Lung (tissue), 12 donors: ENCODE measurements around the gene PTGDR. TPM values are rescaled to one million over a fixed set of nuclear protein-coding genes. Genes with fewer than 3 reads are reported as not detected.

Experiments used
- ATAC-seq: fragments of 200-7000 bp; cut with Tn5 transposase; one replicate; pipeline ENCODE4 v1.9.1; 2020; ENCODE audit warnings: moderate number of reproducible peaks; ENCODE audit not compliant: insufficient read depth, low FRiP score
- DNase-seq, 3 donors: peaks; one replicate each; pipeline ENCODE4 v3.0.0-alpha.2; 2013 to 2017
- H3K27ac ChIP-seq, 2 donors: one replicate each; pipeline ENCODE4 v1.5.1; 2013; ENCODE audit warnings: mild to moderate bottlenecking in 2 of 2, moderate library complexity in 2 of 2, control low read depth in 1 of 2, inconsistent platforms in 1 of 2, low read depth in 1 of 2, low read length in 1 of 2
- H3K27me3 ChIP-seq, 3 donors: one replicate each; pipeline ENCODE4 v1.5.1; 2013; ENCODE audit warnings: low read length in 2 of 3; ENCODE audit not compliant: control insufficient read depth in 3 of 3, insufficient read depth in 3 of 3
- H3K36me3 ChIP-seq, 4 donors: one replicate each; pipeline ENCODE4 v1.5.1; 2013; ENCODE audit warnings: low read length in 4 of 4, mild to moderate bottlenecking in 1 of 4, moderate library complexity in 1 of 4; ENCODE audit not compliant: control insufficient read depth in 4 of 4, insufficient read depth in 4 of 4
- H3K4me1 ChIP-seq, 5 donors: one replicate each; pipeline ENCODE4 v1.5.1; 2013; ENCODE audit warnings: low read length in 5 of 5, mild to moderate bottlenecking in 2 of 5, moderate library complexity in 1 of 5; ENCODE audit not compliant: control insufficient read depth in 5 of 5, insufficient read depth in 5 of 5
- H3K4me3 ChIP-seq: one replicate; pipeline ENCODE4 v1.5.1; 2013; ENCODE audit warnings: mild to moderate bottlenecking, control low read depth, moderate library complexity
- H3K9ac ChIP-seq, 2 donors: one replicate each; pipeline ENCODE4 v1.5.1; 2013; ENCODE audit warnings: low read length in 2 of 2, control low read depth in 1 of 2; ENCODE audit not compliant: insufficient read depth in 1 of 2
- H3K9me3 ChIP-seq, 4 donors: one replicate each; pipeline ENCODE4 v1.5.1; 2013; ENCODE audit warnings: low read length in 3 of 4, mild to moderate bottlenecking in 1 of 4, moderate library complexity in 1 of 4; ENCODE audit not compliant: control insufficient read depth in 4 of 4, insufficient read depth in 3 of 4
- CTCF ChIP-seq: IDR thresholded peaks from 2 replicates; pipeline ENCODE4 v1.5.1; 2012; ENCODE audit warnings: mild to moderate bottlenecking; ENCODE audit errors: control extremely low read depth, extremely low read depth
- WGBS, 2 donors: extraction: QIAGEN DNeasy Blood & Tissue Kit; methylation state at CpG; one replicate each; pipeline ENCODE4 v1.1.7; 2013; 5-methylcytosine and 5-hydroxymethylcytosine counted together
- polyA plus RNA-seq, 2 donors: library from polyadenylated mRNA; stranded (reverse); fragments of 200-250 nt; gene quantifications; one replicate each; pipeline ENCODE4 v1.2.1, GENCODE V29; 2013
- total RNA-seq, 2 donors: library from RNA; depleted of rRNA in 1 of 2; stranded (reverse); fragments of >200 nt in 1 of 2; gene quantifications; one replicate each; pipeline ENCODE4 v1.2.1, GENCODE V29; 2014 to 2021
- donor health status: control.
- donor health status: control.
- donor health status: Bipolar disorder and iron deficiency.
- donor health status: healthy.
- donor health status: DM: yes; HTN: yes; CAD: no.

PTGDR gene
- total and polyA plus RNA-seq, 4 donors: 0.31 to 1.7 (median 0.70) TPM

DNA sequence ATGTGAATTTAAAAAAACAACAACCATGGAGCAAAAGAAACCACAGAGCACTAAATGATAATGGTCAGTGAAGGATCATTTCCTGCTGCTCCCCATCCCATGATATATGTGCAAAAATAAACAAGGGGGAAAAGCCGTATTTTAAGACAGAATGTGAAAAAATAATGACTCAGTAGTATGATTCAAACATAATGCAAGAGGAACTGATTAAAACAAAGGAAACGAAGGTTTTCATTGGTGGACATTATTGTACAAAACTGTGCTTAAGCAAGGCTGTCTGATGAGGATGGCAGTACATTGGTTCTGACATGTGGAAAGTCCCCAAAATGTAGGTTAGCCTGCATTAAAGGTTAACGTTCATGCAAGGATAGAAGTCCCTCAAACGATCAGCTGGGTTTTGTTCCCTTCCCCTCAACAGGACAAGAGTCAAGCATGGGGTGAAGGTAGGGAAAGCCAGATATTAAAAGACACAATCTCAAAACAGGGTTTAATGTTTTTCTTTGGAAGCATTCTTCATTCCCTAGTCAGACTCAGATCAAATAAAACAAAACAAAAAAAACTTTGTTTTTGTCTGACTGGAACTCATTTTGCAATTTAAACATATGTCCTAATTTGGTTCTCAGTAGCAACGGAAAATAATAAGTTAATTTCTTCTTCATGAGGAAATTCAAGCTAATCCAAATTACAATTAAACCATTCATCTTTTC, 26.3 kb upstream of the PTGDR start:
- H3K4me1 ChIP-seq: no peaks in the 10 kb centered on the region
- no peaks in the 10 kb centered on the region for H3K36me3 ChIP-seq
- DNase-seq (no peak), ATAC-seq (peak; percentile 34)
- no peaks in the 10 kb centered on the region for H3K27me3 ChIP-seq
- no peak overlapping the region for H3K9ac ChIP-seq
- H3K9me3 ChIP-seq: no peaks in the 10 kb centered on the region
- TF ChIP-seq CTCF: no peak
- WGBS, 2 donors: 56 to 62% methylated on average over 5 of the region's 5 CpGs
- no peak overlapping the region for H3K27ac ChIP-seq
- H3K4me3 ChIP-seq: no peak overlapping the region

GRCh38 chr14:52244328-52244727, 23.2 kb upstream of the PTGDR start:
- Histone ChIP-seq H3K4me1 (no peaks in the 10 kb centered on the region), H3K4me3 (no peak overlapping the region), H3K36me3 (no peaks in the 10 kb centered on the region), H3K27ac (no peak overlapping the region), H3K9ac (no peak overlapping the region), H3K9me3 (peaks cover 0 to 3% (median 0%) of the 10 kb centered on the region in 4 donors), H3K27me3 (no peaks in the 10 kb centered on the region)
- 55 to 78% methylated on average over 2 of the region's 2 CpGs for WGBS, 2 donors
- ATAC-seq (no peak), DNase-seq (no peak)
- no peak for TF ChIP-seq CTCF

- ATAC-seq: no peak
- no peak overlapping the region for H3K9ac ChIP-seq
- H3K27ac ChIP-seq: no peak overlapping the region
- no peak for DNase-seq
- no peaks in the 10 kb centered on the region for H3K27me3 ChIP-seq
- TF ChIP-seq CTCF: no peak
- WGBS, 2 donors: 87 to 90% methylated on average over 3 of the region's 3 CpGs
- peaks cover 0 to 3% (median 0%) of the 10 kb centered on the region in 4 donors for H3K9me3 ChIP-seq
- no peaks in the 10 kb centered on the region for H3K4me1 ChIP-seq
- no peak overlapping the region for H3K4me3 ChIP-seq
- H3K36me3 ChIP-seq: no peaks in the 10 kb centered on the region
These were observed 22.5 kb upstream of the PTGDR start for GRCh38 chr14:52244997-52245396.

- Histone ChIP-seq H3K4me1 (no peaks in the 10 kb centered on the region), H3K4me3 (no peak overlapping the region), H3K27ac (no peak overlapping the region), H3K9ac (no peak overlapping the region), H3K9me3 (peaks cover 0 to 3% (median 0%) of the 10 kb centered on the region in 4 donors), H3K36me3 (no peaks in the 10 kb centered on the region), H3K27me3 (no peaks in the 10 kb centered on the region)
- no peak for TF ChIP-seq CTCF
- DNase-seq (no peak), ATAC-seq (no peak)
- 48 to 57% methylated on average over 2 of the region's 2 CpGs for WGBS, 2 donors
These were observed 19.4 kb upstream of the PTGDR start for GRCh38 chr14:52248057-52248456.
